Measurements from ENCODE around the gene ATG13.

Gene ATG13

DNA sequence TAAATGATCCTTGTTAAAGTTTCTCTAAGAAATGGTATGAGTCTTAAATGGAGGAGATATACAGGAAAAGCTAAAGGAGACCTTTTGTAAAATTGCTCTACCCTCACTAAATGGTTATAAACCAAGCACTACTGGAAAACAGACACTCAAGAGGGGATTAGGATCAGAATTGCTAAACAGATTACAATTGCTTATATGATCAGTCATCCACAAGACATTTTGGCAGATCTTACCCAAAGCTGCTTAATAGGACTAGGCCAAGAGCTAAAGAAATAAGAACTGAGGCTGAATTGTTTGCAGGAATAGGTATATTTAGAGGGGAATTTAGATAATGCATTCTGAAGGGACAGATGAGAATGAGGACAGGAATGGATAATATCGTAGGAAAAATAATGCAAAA lies 9.8 kb upstream of the ATG13 start:
- DNase-seq (ENCODE audit: low spot score), result no peak

- no peak for DNase-seq (ENCODE audit: low spot score)
These were observed 8.0 kb upstream of the ATG13 start for GRCh38 chr11:46609386-46609785.

GRCh38 chr11:46611526-46612304 lies 5.6 kb upstream of the ATG13 start:
- no peak for DNase-seq (ENCODE audit: low spot score)

DNA sequence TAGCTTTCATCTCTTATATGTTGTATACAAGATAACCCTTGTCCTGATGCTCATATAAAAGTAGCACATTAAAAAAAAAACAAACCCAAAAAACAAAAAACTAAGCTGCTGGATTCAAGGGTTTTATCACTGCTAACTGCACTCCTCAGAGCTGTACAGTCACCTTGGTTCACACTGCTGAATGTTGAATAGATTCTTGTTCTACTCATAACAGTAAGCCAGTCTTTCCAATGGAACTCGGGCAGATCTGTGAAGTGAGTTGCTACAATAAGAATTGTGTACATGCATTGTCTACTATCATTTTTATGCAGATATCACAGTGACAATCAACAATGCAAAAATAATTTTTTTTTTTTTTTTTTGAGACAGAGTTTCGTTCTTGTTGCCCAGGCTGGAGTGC lies 5.0 kb upstream of the ATG13 start:
- DNase-seq (ENCODE audit: low spot score), result no peak

DNA sequence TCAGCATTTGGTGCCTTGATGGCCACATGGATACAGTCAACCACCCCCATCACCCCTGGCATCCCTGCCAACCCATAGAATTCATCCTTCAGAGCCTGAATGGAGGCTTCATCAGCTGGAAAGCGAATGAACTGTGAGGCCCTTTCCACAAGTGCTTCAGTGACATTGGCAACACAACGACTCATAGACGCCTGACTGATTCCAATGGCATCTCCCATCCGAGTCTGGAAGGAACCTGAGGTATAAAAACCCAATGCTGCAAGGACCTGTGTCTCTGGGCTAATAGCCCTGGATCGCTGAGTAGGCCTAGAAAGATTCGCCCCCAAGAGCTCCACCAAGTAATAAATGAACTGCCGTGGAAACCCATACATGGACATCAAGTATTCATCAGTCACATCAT lies 1.6 kb upstream of the ATG13 start:
- DNase-seq (ENCODE audit: low spot score), result no peak

DNA sequence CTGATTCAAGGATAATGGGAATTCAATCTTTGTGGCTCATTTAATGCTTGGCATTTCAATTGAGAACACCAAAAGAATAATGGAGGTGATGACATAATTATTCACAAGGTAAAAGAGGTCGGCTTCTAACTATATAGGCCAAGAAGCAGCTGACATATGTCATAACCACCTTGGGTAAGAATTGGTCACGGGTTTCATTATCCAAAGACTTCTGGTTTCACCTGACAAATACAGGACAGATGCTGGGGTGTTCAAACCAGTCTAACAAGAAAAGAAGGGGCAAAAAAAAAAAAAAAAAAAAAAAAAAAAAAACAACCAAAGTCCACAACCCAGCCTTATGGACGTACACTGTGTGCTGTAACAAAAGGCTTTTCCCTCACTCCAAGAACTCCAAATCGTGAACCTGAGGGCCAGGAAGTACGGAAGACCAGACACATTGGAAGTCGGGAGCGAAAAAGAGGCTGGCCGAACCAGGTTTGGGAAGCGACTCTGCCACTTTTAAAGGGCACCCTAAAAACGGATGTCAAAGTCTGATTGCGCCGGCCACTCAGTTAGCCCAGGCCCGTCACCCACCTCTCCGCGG lies 711 bp upstream of the ATG13 start:
- peak; percentile 38 for DNase-seq (ENCODE audit: low spot score)

GRCh38 chr11:46617972-46618314 lies 590 bp downstream of the ATG13 start:
- DNase-seq (ENCODE audit: low spot score), result no peak

DNA sequence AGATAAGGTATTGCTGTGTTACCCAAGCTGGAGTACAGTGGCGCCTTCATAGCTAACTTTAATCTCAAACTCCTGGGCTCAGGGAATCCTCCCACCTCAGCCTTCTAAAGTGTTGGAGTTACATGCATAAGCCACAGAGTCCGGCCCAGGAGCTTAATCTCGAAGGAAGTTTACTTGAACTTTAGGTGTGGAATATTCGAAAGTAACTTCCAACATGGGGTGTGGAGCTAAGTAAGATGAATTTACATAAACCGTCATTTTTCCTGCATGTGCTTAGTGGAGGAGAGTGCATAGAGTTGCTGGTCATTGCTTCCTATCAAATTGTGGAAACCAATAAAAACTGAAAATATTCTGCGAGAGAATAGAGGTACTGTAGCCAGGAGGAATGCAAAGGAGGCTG lies 1.5 kb downstream of the ATG13 start:
- DNase-seq (ENCODE audit: low spot score), result no peak

- DNase-seq (ENCODE audit: low spot score), result no peak
These were observed 8.1 kb downstream of the ATG13 start for GRCh38 chr11:46625406-46625805.

DNA sequence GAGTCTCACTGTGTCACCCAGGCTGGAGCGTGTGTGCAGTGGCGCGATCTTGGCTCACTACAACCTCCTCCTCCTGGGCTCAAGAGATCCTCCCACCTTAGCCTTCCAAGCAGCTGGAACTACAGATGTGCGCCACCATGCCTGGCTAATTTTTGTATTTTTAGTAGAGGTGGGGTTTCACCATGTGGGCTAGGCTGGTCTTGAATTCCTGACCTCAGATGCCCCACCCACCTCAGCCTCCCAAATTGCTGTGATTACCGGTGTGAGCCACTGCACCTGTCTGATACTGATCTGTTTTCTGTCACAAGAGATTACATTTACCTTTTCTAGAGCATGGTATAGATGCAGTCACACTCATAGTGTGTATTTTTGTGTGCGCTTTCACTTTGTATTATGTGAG lies 11.6 kb downstream of the ATG13 start:
- no peak for DNase-seq (ENCODE audit: low spot score)

DNA sequence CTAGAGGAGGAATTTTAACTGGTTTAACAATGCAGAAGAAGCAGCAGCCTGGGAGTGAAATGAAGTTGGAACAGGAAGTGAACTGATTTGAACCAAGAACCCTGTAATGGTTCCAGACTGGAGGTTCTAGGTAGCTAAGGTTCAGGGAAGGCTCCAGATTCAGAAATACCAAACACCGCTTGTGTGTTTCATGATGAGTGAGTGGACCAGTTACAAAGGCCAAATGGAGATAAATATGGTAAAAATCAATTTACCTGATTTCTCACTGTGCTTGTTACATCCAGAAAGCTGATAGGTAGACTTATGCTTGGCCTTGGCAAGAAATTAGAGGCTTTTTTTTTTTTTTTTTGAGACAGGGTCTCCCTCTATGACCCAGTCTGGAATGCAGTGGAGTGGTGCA lies 12.9 kb downstream of the ATG13 start:
- DNase-seq (ENCODE audit: low spot score), result no peak

- DNase-seq (ENCODE audit: low spot score), result no peak
These were observed 14.3 kb downstream of the ATG13 start for GRCh38 chr11:46631676-46632075.

GRCh38 chr11:46632502-46632901 lies 15.1 kb downstream of the ATG13 start:
- no peak for DNase-seq (ENCODE audit: low spot score)

GRCh38 chr11:46633291-46634217 lies 16.2 kb downstream of the ATG13 start:
- no peak for DNase-seq (ENCODE audit: low spot score)

- no peak for DNase-seq (ENCODE audit: low spot score)
These were observed 18.3 kb downstream of the ATG13 start for GRCh38 chr11:46635557-46636139.

DNA sequence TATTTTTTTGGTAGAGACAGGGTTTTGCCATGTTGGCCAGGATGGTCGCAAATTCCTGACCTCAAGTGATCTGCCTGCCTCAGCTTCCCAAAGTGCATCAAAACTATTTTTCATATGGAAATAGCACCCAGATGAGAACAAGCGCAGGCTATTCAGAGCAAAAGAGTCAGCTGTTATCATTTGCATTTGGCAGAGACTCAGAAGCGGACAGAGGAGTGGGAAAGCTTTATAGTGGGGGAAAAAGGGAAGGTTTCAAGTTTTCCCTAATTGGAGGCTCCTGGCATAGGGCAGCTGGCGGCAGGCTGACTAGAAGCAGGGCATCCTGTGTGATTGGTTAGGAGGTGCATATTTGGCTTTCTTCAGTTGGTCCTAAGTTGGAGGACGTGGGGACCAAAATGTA lies 20.2 kb downstream of the ATG13 start:
- DNase-seq (ENCODE audit: low spot score), result no peak

DNA sequence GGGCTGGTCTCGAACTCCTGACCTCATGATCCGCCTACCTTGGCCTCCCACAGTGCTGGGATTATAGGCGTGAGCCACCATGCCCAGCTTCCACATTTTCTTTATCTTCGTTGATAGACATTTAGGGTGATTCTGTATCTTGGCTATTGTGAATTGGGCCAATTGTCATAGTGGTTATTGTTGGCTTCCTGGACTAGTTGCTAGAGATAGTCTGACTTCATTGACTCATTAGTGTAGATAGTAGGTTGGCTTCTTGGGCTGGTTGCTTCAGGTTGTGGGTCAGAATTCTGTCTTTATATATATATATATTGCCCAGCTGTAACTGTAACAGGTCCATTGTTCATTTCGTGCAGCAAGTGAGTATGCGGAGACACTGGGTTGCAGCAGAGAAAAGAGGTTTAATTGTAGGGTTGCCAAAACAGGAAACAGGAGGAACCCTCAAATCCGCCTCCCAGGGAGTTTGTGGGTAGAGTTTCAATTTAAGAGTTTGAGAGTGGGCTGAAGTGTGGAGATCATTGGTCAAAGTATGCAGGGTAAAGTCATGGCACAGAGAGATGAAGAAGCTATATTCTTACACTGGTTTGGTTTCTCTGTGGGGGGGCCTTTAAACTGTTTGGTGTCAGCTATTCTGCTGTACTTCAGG lies 22.0 kb downstream of the ATG13 start:
- no peak for DNase-seq (ENCODE audit: low spot score)

DNA sequence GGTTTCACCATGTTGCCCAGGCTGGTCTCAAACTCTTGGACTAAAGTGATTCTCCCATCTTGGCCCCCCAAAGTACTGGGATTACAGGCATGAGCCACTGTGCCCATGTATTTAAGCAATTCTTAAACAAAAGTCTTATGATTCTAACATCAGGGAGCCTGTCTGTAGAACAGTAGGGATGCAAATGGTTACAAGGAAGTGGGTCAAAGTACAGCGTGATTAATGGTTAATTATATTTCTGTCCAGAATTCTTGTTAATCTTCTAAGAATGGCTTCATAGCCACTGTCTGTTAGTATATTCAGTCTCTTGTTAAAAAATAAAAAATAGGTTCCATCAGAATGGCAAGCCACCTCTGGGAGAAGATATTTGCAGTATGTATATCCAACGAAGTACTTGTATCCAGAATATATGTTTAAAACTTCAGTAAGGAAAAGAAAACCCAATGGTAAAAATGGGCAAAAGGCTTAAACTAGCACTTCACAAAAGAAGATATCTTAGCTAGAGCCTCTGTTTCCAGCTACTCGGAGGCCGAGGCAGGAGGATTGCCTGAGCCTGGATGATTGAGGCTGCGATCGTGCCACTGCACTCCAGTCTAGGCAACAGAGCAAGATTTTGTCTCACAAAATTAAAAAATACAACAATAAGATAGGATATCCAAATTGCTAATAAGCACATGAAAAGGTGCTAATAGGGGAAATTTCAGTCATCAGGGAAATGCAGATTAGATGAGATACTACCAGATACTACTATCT lies 22.9 kb downstream of the ATG13 start:
- no peak for DNase-seq (ENCODE audit: low spot score)

- DNase-seq (ENCODE audit: low spot score), result no peak
These were observed 24.3 kb downstream of the ATG13 start for GRCh38 chr11:46641639-46642038.

DNA sequence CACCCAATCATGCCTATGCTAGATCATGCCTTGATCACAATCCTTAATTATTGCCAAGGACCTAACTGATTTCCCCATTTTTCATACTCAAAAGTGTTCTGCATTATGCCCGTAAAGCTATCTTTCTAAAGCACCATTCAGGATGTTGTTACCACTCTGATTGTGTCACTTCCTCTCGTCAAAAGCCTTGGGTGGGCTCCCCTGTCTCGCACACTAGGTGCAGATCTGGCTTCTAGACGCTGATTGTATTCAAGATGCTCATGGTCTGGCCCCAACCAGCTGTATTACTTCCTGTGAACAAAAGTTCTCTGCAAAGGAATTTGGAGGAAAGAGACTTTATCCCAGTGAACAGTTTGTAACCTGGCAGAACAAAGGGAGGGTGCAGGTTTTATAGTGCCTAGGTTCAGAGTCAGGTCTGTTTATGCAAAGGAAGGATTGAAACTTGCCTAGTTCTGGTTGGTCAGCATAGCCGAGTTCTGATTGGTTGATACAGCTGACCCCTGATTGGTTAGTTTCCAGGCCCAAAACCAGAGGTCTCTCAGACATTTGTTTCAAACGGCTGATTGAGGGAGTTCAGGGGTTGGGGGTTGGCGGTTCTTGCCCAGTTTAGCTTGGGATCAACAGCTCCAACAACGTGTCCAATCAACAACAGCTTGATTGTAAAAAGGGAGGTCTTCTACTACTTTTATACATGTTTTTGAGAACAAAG lies 25.4 kb downstream of the ATG13 start:
- DNase-seq (ENCODE audit: low spot score), result no peak

- no peak for DNase-seq (ENCODE audit: low spot score)
These were observed 26.2 kb downstream of the ATG13 start for GRCh38 chr11:46643531-46643930.
